Bronchial epithelial cell (primary cell): ENCODE results near the gene AGAP2. TPM values are rescaled to one million over a fixed set of nuclear protein-coding genes. Genes with fewer than 3 reads are reported as not detected.

Source experiments
- DNase-seq: peaks from one replicate; pipeline ENCODE4 v3.0.0-alpha.2; 2010; ENCODE audit warnings: low read depth
- FAIRE-seq: peaks from 2 replicates; lab custom pipeline; 2011; peaks lifted over from hg19 to GRCh38; lab: Jason Lieb, UNC
- H3K27me3 ChIP-seq: 2 replicates; pipeline ENCODE4 v1.5.1; 2011; ENCODE audit warnings: low read length; ENCODE audit not compliant: control insufficient read depth, insufficient read depth
- H3K36me3 ChIP-seq: 2 replicates; pipeline ENCODE4 v1.5.1; 2011; ENCODE audit warnings: low read length; ENCODE audit not compliant: control insufficient read depth, insufficient read depth
- H3K4me3 ChIP-seq: 2 replicates; pipeline ENCODE4 v1.5.1; 2011; ENCODE audit warnings: mild to moderate bottlenecking, low read depth, low read length, control low read depth
- total RNA-seq: library from RNA; depleted of rRNA; stranded (reverse); fragments of >200 nt; gene quantifications from 2 replicates; pipeline ENCODE4 v1.2.1, GENCODE V29; 2014
- TF ChIP-seq, protein P1 (sequence below): IDR thresholded peaks from 2 replicates; pipeline ENCODE4 v1.5.1; 2011; ENCODE audit warnings: mild to moderate bottlenecking, moderate library complexity, low read length, control low read depth, inconsistent platforms; ENCODE audit not compliant: insufficient read depth, severe bottlenecking

Gene AGAP2
- total RNA-seq, 1 donor from 2014 or later, result under 0.01 TPM

DNA sequence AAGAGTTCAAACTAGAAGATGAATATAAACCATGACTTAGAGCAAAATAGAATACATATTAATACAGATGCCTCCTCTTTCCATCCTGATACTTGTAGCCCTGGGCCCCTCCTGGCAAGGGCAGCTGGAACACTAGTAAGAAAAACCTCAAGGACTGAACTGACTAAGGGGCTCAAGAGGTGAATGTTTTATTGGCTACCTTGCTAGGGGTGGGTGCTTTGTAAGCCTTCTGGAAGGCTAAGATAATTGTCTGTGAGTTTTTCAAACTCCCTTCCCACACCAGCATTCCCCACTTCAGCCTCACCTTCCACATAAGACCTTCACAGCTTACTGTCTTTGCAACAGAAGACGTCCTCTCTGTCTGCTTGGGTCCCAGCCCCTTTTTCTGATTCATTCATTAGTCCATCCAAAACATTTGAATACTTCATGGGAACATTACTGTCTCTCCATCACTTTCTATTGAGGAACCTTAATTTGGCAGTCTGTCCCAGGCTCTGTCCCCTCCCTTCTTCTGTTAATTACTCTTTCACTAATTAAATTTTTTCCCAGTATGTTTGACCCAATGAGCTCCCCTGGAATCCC lies 15.3 kb upstream of the AGAP2 start:
- peaks cover 7% of the 10 kb centered on the region for H3K36me3 ChIP-seq
- TF ChIP-seq, protein P1, sequence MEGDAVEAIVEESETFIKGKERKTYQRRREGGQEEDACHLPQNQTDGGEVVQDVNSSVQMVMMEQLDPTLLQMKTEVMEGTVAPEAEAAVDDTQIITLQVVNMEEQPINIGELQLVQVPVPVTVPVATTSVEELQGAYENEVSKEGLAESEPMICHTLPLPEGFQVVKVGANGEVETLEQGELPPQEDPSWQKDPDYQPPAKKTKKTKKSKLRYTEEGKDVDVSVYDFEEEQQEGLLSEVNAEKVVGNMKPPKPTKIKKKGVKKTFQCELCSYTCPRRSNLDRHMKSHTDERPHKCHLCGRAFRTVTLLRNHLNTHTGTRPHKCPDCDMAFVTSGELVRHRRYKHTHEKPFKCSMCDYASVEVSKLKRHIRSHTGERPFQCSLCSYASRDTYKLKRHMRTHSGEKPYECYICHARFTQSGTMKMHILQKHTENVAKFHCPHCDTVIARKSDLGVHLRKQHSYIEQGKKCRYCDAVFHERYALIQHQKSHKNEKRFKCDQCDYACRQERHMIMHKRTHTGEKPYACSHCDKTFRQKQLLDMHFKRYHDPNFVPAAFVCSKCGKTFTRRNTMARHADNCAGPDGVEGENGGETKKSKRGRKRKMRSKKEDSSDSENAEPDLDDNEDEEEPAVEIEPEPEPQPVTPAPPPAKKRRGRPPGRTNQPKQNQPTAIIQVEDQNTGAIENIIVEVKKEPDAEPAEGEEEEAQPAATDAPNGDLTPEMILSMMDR, result no peak
- DNase-seq, result no peak
- H3K4me3 ChIP-seq, result no peak overlapping the region
- FAIRE-seq, result no peak
- no peaks in the 10 kb centered on the region for H3K27me3 ChIP-seq

DNA sequence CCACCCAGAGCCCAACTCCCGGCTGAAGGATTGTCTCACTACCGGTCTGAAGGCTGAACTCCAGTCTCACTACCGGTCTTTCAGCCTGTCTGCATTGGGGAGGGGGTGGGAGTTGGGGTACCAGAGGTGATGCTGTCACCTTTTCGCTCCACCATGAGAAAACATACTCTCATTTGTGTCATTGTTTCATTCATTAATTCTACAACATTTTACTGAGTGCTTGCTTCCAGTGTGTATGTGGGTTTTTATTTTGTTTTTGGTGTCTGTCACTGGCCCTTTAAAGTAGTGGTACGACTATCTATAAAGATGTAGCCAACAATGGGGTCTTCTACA lies 14.1 kb upstream of the AGAP2 start:
- TF ChIP-seq, protein P1, result no peak

DNA sequence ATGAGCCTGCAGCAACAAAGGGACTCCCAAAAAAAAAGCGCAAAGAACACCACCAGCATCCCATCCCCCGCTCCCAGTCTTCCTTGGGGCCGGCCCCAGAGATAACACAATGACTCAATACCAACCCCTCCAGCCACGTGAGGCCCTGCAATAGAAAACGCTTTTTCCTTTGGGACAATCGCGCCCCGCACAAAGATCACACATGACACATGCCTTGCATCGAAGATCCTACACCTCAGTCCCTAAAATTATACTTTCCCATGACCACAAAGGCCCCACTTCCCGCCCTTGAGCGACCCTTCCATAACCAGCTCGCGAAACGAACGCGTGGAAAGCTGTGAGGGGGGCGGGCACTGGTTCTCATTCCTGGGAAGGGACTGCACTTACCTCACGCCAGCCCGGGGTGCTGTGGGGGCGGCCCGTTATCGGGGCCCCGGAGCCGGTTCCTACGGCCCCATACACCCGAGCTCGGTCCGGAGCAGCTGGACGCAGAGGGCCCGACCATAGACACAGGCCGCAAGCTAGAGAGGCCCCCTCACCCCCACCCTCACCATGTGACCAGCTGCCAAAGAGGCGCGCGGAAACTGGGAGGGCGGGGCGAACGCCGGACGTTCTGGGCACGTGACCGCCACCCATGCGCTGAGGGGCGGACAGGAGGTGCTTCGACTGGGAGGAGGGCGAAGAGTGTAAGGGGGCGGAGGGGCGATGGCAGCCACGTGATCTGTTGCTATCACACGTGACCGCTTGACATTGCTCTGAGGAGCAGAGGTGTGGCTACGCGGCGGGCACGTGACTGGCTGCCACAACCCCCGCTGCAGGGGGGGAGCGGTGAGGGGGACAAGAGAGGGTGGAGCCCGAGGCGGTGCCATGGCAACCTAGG lies 13.5 kb upstream of the AGAP2 start, which contains the start of gene CDK4:
Gene CDK4 (minus strand): TSS at position 523 of the 880 bp plus-strand sequence. CDS start 593 bp downstream, outside the sequence.
- DNase-seq, result peak; percentile 95
- FAIRE-seq, result no peak
- Histone ChIP-seq H3K27me3 (no peaks in the 10 kb centered on the region), H3K36me3 (peaks cover 11% of the 10 kb centered on the region), H3K4me3 (peak within 1 kb of the TSS; percentile 63)
- TF ChIP-seq, protein P1, result no peak

More for the DNA sequence above, 14.1 kb upstream of the AGAP2 start:
- Histone ChIP-seq H3K4me3 (peak overlapping the region; percentile 63), H3K36me3 (peaks cover 9% of the 10 kb centered on the region), H3K27me3 (no peaks in the 10 kb centered on the region)
- no peak for FAIRE-seq
- no peak for DNase-seq

DNA sequence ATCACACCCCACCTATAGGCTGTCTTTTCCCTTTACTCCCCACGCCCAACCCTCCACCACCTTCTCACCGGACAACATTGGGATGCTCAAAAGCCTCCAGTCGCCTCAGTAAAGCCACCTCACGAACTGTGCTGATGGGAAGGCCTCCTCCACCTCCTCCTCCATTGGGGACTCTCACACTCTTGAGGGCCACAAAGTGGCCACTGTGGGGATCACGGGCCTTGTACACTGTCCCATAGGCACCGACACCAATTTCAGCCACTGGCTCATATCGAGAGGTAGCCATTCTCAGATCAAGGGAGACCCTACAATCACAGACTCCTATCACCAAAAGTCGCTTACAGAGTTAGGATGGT lies 12.9 kb upstream of the AGAP2 start:
- Histone ChIP-seq H3K4me3 (peak overlapping the region; percentile 63), H3K36me3 (peaks cover 11% of the 10 kb centered on the region), H3K27me3 (no peaks in the 10 kb centered on the region)
- TF ChIP-seq, protein P1, result no peak
- DNase-seq (no peak), FAIRE-seq (no peak)

DNA sequence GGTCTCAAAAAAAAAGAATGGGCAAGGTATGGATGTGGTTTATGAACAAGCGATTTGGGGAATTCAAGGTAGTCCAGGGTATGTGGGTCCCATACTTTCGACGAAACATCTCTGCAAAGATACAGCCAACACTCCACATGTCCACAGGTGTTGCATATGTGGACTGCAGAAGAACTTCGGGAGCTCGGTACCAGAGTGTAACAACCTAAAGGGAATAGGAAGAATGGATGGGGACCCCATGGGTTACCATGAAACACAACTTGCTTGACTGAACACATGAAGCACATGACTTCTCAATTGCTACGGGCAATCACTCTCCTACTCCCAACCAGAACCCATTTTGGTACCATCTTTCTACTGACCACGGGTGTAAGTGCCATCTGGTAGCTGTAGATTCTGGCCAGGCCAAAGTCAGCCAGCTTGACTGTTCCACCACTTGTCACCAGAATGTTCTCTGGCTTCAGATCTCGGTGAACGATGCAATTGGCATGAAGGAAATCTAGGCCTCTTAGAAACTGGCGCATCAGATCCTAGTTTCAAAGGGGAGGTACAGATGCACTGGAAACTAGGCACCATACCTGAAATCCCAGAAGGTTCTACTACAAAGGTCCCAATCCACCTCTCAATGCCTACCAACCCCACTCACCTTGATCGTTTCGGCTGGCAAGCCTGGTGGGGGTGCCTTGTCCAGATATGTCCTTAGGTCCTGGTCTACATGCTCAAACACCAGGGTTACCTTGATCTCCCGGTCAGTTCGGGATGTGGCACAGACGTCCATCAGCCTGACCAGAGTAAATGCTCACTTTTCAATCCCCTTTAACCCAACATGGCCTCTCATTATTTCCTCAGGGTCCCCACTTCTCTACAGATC lies 12.3 kb upstream of the AGAP2 start:
- no peaks in the 10 kb centered on the region for H3K27me3 ChIP-seq
- H3K4me3 ChIP-seq, result peak overlapping the region; percentile 63
- TF ChIP-seq, protein P1, result no peak
- peaks cover 11% of the 10 kb centered on the region for H3K36me3 ChIP-seq
- no peak for DNase-seq
- FAIRE-seq, result no peak
